OCI-LY3 (cell line): Measurements from ENCODE around the gene CTAGE15.
"Not testable (repeated sequence)": the region's sequence is repeated elsewhere in the genome, so short reads cannot be mapped to it uniquely, and the experiment has no call there.

Source experiments
- EZH2phosphoT487 ChIP-seq: fragments of 200-600 bp; shearing (Covaris generic); IDR thresholded peaks from 2 replicates; pipeline ENCODE4 v1.6.1; 2018; ENCODE audit warnings: antibody characterized with exemption, mixed run types, low read depth
- TF ChIP-seq, protein P1 (sequence below): fragments of 200-600, 300-600 bp; sonication (generic); IDR thresholded peaks from 2 replicates; pipeline ENCODE4 v1.5.1; 2014; ENCODE audit warnings: antibody characterized with exemption, low read length, low read depth

DNA sequence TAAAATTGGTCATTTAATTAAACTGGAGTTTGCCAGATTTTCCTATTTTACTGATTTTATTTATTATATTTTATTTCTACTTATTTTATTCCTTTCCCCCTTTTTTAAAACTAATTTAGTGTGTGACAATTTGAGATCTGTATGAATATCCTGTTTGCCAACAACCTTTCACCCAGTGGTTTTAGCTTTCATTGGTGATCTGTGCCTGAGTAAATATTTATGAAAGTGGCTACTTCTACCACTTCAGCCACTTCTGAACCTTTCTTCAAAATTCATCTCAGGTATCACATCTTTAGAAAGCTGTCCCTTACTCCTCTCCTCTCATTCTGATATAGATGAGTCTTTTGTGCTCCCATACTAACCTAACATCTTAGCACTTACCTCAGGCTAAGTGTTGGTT is 18.3 kb downstream of the CTAGE15 start:
- TF ChIP-seq, protein P1, sequence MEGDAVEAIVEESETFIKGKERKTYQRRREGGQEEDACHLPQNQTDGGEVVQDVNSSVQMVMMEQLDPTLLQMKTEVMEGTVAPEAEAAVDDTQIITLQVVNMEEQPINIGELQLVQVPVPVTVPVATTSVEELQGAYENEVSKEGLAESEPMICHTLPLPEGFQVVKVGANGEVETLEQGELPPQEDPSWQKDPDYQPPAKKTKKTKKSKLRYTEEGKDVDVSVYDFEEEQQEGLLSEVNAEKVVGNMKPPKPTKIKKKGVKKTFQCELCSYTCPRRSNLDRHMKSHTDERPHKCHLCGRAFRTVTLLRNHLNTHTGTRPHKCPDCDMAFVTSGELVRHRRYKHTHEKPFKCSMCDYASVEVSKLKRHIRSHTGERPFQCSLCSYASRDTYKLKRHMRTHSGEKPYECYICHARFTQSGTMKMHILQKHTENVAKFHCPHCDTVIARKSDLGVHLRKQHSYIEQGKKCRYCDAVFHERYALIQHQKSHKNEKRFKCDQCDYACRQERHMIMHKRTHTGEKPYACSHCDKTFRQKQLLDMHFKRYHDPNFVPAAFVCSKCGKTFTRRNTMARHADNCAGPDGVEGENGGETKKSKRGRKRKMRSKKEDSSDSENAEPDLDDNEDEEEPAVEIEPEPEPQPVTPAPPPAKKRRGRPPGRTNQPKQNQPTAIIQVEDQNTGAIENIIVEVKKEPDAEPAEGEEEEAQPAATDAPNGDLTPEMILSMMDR, result not testable (repeated sequence)
- not testable (repeated sequence) for TF ChIP-seq EZH2phosphoT487
